Measurements from ENCODE around the gene MYEOV.

Gene MYEOV

DNA sequence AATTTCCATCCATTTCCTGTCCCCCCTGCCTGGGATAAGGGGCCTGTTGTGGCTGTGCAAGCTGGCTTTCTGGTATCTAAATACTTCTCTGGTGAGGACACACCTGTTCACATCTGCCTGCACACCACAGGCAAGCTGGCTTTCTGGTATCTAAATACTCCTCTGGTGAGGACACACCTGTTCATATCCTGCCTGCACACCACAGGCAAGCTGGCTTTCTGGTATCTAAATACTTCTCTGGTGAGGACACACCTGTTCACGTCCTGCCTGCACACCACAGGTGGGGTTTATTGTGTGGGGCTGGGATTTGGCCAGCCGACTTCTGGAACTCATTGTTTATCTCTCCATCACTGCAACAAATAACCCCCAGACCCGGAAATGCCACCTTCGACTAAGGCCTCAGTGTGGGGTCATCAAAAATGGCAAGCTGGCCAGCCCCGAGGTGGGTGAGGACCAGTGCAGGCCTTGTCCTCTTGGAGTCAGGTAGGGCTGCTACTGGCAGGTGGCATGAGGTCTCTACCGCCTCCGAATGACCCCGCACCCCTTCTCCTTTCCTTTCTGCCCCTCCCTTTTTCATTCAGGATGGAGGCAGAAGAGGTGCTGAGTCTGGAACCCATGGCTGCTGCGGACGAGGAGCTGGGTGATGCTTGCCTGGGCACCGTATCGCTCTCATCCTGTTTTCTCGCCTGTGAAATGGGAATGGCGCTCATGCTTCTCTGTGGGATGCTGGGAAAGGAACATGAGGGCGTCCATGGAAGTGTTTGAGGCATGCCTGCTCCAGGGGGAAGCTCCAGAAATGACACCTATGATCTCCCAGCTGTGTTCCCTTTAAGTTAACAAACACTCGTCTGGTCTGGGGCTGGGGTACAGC is 43.5 kb upstream of the MYEOV start:
- no peak overlapping the region for H3K4me3 ChIP-seq (ENCODE audit: low read depth, low read length)
- TF ChIP-seq, protein P1, sequence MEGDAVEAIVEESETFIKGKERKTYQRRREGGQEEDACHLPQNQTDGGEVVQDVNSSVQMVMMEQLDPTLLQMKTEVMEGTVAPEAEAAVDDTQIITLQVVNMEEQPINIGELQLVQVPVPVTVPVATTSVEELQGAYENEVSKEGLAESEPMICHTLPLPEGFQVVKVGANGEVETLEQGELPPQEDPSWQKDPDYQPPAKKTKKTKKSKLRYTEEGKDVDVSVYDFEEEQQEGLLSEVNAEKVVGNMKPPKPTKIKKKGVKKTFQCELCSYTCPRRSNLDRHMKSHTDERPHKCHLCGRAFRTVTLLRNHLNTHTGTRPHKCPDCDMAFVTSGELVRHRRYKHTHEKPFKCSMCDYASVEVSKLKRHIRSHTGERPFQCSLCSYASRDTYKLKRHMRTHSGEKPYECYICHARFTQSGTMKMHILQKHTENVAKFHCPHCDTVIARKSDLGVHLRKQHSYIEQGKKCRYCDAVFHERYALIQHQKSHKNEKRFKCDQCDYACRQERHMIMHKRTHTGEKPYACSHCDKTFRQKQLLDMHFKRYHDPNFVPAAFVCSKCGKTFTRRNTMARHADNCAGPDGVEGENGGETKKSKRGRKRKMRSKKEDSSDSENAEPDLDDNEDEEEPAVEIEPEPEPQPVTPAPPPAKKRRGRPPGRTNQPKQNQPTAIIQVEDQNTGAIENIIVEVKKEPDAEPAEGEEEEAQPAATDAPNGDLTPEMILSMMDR (IDR thresholded peaks at IDR 0.05; ENCODE audit: low read depth, low read length), result no peak
- DNase-seq (ENCODE audit: low read depth, low spot score), result no peak

GRCh38 chr11:69251057-69251393 is 42.9 kb upstream of the MYEOV start:
- in situ Hi-C loops (cut with HindIII; ENCODE audit: low sequenced_read_pairs), result no loop called here
- H3K4me3 ChIP-seq (ENCODE audit: low read depth, low read length), result no peak overlapping the region
- TF ChIP-seq, protein P1 (IDR thresholded peaks at IDR 0.05; ENCODE audit: low read depth, low read length), result no peak
- no peak for DNase-seq (ENCODE audit: low read depth, low spot score)

More for the DNA sequence above, 43.5 kb upstream of the MYEOV start:
- in situ Hi-C loops (cut with HindIII; ENCODE audit: low sequenced_read_pairs), result no loop called here

- H3K4me3 ChIP-seq (ENCODE audit: low read depth, low read length), result no peak overlapping the region
- TF ChIP-seq, protein P1 (IDR thresholded peaks at IDR 0.05; ENCODE audit: low read depth, low read length), result no peak
- in situ Hi-C loops (cut with HindIII; ENCODE audit: low sequenced_read_pairs), result no loop called here
- DNase-seq (ENCODE audit: low read depth, low spot score), result no peak
Observed at GRCh38 chr11:69251639-69252489, 42.1 kb upstream of the MYEOV start.

GRCh38 chr11:69252490-69252837 is 41.5 kb upstream of the MYEOV start:
- no peak for DNase-seq (ENCODE audit: low read depth, low spot score)
- TF ChIP-seq, protein P1 (IDR thresholded peaks at IDR 0.05; ENCODE audit: low read depth, low read length), result no peak
- in situ Hi-C loops (cut with HindIII; ENCODE audit: low sequenced_read_pairs), result no loop called here
- H3K4me3 ChIP-seq (ENCODE audit: low read depth, low read length), result no peak overlapping the region

DNA sequence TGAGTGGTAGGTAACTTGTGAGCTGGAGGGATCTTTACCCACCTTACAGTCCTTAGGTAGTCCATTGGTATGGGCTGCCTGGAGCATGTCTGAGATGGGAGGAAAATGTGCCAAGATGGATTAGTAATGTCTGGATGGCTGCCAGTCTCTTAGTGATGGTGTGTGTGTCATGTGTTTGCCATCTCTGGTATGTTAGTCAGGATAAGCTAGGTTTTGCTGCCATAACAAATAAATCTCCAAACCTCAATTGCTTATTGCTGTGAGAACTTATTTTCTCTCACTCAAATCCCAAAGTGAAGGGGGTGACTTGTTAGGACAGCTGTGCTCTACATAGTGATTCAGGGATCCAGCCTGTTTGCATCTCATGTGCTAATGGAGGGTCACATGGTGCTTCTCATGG is 40.9 kb upstream of the MYEOV start:
- in situ Hi-C loops (cut with HindIII; ENCODE audit: low sequenced_read_pairs), result no loop called here
- TF ChIP-seq, protein P1 (IDR thresholded peaks at IDR 0.05; ENCODE audit: low read depth, low read length), result no peak
- DNase-seq (ENCODE audit: low read depth, low spot score), result peak; percentile 37
- H3K4me3 ChIP-seq (ENCODE audit: low read depth, low read length), result no peak overlapping the region

DNA sequence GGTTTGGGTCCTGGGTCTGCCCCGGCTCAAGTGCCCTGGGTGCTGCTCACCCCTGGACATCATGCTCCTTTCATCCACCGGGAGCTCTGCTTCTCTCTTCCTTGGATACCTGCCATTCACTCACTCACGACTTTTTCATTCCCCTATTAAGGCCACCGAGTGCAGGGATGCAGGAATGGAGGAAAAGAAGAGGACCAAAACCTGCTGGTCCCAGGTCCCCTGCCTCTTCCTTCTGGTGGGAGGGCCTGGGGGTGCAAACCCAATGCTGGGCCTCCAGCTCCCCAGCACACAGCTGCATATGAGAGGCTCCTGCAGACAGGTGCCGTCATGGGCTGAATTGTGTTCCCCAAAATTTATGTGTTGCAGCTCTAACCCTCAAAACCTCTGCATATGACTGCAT is 36.8 kb upstream of the MYEOV start:
- TF ChIP-seq, protein P1 (IDR thresholded peaks at IDR 0.05; ENCODE audit: low read depth, low read length), result no peak
- no peak for DNase-seq (ENCODE audit: low read depth, low spot score)
- H3K4me3 ChIP-seq (ENCODE audit: low read depth, low read length), result no peak overlapping the region
- in situ Hi-C loops (cut with HindIII; ENCODE audit: low sequenced_read_pairs), result no loop called here
